AG09319 (cell line): Measurements from ENCODE around the gene WDR37.

ENCODE experiments used
- DNase-seq: peaks from one replicate; pipeline ENCODE4 v3.0.0-alpha.2; 2010; ENCODE audit warnings: low read depth; ENCODE audit errors: extremely low read depth
- TF ChIP-seq, protein P1 (sequence below): IDR thresholded peaks from 2 replicates; pipeline ENCODE4 v1.5.1; 2011; ENCODE audit warnings: low read depth, mild to moderate bottlenecking, inconsistent platforms, low read length, moderate library complexity

Gene WDR37

DNA sequence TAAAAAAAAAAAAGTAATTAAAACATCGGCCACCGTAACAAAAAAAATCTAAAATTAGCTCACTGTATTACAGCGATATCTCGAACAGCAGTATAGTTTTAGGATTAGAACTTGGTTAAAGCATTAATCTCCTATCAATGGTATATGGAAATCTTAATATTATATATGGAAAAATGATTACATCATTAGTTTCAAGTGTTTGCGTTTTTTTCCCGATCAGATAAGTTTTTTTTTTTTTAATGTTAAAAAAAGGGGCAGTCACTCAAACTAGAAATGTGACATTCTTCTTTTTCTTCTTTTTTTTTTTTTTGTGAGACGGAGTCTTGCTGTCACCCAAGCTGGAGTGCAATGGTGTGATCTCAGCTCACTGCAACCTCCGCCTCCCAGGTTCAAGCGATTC lies 14.7 kb upstream of the WDR37 start:
- TF ChIP-seq, protein P1, sequence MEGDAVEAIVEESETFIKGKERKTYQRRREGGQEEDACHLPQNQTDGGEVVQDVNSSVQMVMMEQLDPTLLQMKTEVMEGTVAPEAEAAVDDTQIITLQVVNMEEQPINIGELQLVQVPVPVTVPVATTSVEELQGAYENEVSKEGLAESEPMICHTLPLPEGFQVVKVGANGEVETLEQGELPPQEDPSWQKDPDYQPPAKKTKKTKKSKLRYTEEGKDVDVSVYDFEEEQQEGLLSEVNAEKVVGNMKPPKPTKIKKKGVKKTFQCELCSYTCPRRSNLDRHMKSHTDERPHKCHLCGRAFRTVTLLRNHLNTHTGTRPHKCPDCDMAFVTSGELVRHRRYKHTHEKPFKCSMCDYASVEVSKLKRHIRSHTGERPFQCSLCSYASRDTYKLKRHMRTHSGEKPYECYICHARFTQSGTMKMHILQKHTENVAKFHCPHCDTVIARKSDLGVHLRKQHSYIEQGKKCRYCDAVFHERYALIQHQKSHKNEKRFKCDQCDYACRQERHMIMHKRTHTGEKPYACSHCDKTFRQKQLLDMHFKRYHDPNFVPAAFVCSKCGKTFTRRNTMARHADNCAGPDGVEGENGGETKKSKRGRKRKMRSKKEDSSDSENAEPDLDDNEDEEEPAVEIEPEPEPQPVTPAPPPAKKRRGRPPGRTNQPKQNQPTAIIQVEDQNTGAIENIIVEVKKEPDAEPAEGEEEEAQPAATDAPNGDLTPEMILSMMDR, result no peak
- DNase-seq, result no peak

DNA sequence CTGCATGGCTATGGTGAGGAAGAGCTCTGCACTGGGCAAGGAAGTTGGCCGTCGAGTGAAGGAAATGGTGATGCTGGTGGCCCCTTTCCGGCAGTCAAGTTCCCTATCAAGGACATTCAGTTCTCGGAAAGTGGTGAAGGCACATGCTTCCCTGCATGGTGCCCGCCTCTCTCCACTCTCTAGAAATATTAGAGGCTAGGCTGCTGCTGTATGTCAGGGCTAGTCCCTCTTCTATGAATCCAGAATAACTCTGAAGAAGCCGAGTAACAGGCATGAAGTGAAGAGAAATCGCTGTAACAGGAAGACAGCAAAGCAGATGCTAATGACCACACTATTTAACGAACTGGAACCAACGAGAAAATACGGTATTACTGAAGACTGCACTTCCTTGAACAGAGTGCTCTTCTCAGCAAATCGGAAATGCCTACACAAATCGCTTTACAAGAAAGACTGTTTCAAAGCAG lies 12.6 kb upstream of the WDR37 start:
- TF ChIP-seq, protein P1, result no peak
- no peak for DNase-seq

DNA sequence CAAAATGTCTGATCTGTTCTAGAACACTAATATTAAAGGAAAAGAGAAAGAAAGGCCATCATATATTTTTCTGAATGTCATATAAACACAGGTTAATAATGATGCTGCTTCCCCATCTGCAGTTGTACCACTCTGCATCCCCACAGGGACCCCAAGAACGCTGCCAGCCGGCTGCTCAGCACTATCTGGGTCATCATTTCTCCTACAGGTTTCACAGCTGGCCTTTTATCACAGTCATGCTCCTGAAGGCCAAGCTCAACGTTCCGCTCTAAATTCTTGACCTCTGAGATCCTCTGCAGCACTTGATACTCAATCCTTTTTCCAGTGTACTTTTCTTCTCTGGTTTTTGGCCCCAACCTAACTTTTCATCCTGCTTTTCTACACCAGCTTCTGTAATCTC lies 12.0 kb upstream of the WDR37 start:
- TF ChIP-seq, protein P1, result no peak
- no peak for DNase-seq

DNA sequence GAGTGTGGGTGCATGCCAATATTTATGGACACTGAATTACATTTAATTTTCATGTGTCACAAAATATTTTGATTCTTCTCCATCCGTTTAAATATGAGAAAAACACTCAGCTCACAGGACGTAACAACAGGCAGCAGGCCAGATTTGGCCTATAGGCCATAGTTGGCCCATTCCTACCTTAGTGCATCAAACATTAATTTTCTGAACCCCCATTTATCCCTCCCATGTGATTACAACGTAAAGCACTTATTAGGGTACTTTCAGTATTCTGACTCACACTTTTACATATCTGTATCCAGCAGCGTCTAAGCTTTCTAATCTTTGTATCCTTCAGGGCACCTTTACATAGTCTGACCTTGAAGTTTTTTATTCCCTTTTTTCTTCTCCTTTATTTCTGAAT lies 11.2 kb upstream of the WDR37 start:
- DNase-seq, result no peak
- TF ChIP-seq, protein P1, result no peak

DNA sequence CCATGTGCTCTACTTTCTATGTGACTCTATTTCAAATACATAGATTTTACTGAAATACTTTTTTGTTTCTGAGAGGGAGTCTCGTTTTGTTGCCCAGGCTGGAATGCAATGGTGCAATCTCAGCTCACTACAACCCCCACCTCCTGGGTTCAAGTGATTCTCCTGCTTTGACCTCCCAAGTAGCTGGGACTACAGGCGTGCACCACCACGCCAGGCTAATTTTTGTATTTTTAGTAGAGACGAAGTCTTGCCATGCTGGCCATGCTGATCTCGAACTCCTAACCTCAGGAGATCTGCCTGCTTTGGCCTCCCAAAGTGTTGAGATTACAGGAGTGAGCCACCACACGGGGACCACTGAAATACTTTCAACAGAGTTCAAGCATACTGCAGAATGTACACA lies 10.8 kb upstream of the WDR37 start:
- DNase-seq, result no peak
- TF ChIP-seq, protein P1, result no peak

DNA sequence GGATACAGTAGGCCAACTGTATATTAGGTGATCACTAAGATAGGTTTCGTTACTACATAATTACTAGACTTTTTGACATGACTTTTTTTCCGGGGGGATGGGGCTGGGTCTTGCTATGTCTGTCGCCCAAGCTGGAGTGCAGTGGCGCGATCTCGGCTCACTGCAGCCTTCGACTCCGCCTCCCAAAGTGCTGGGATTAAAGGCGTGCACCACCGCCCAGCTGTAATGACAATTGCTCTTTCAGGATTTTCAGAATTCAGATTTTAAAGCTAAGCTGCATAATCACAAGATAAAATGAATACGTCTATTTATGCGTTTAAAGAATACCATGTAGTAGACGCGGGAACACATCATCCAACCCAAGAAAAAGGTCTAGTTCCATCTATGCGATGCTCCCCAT lies 8.2 kb upstream of the WDR37 start:
- TF ChIP-seq, protein P1, result no peak
- DNase-seq, result no peak

DNA sequence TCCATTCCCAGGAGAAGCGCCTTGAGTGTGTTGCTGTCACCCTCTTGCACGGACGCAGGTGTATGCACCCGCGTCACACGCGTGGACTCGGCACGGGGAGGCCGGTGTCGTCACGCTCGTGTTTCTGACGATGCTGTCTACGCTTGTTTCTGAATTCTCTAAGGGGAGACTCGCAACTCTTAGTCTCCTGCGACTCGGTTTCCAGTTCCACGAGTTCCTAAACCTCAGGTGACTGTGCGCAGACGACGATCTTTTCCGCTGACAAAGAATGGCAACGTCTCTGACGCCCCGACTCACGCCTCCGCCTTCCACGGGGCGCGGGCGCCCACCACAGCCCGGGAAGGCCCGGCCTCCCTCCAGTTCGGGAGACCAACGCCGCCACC lies 7.8 kb upstream of the WDR37 start:
- TF ChIP-seq, protein P1, result no peak
- DNase-seq, result no peak
